ENCODE data around the gene RBFOX2. TPM values are rescaled to one million over a fixed set of nuclear protein-coding genes. Genes with fewer than 3 reads are reported as not detected.

The RBFOX2 gene
- total and polyA plus RNA-seq, 2 of the 13 experiments (the other 11 are each of a cell fraction or from before 2014, with no cell fraction given), result 37.3 to 40.4 TPM

- POLR2A ChIA-PET, result no interaction called here
- ATAC-seq (no peak), FAIRE-seq (no peak), DNase-seq (ENCODE audit: low spot score) (no peak)
- H3K27me3 ChIP-seq (ENCODE audit: control insufficient read depth in 1 of 2, insufficient read depth in 2 of 2, low read length in 2 of 2), result no peaks in the 10 kb centered on the region
- H3K9me3 ChIP-seq (ENCODE audit: low read length), result no peaks in the 10 kb centered on the region
- WGBS (ENCODE audit: low lambda C conversion rate), result 100% methylated on average over 1 of the region's 1 CpG
- no peak overlapping the region for H3K27ac ChIP-seq (ENCODE audit: extremely low read length, insufficient read depth, low read length)
- H3K36me3 ChIP-seq (replicated peaks in 1 of 2; ENCODE audit: control insufficient read depth in 1 of 2, insufficient read depth in 2 of 2, low read length in 2 of 2), result no peaks in the 10 kb centered on the region; a peak in 1 of 5 replicates
- in situ Hi-C loops (cut with HindIII; ENCODE audit: extremely low pct_ligation_motif_present, low pct_unique_long_range_greater_than_20kb) (no loop called here), intact Hi-C loops (cut with micrococcal nuclease; ENCODE audit: unreplicated experiment) (no loop called here)
- no peak overlapping the region for H3K4me3 ChIP-seq (replicated peaks in 1 of 3; ENCODE audit: insufficient read depth in 1 of 3, low read depth in 2 of 3, low read length in 3 of 3)
- H3K9ac ChIP-seq (ENCODE audit: insufficient read depth, low read depth, low read length), result no peak overlapping the region
- H4K20me1 ChIP-seq (ENCODE audit: insufficient read depth, low read length), result no peaks in the 10 kb centered on the region
- H3K4me1 ChIP-seq (ENCODE audit: insufficient read depth, low read length), result peaks cover 13% of the 10 kb centered on the region
- TF ChIP-seq ZNF644 (CRISPR knock-in tag; IDR thresholded peaks at IDR 0.05; ENCODE audit: low read depth) (no peak), ZNF674 (CRISPR knock-in tag; IDR thresholded peaks at IDR 0.05; ENCODE audit: low read depth) (no peak), ZNF10 (CRISPR knock-in tag; IDR thresholded peaks at IDR 0.05; ENCODE audit: borderline replicate concordance, low read depth) (no peak), CENPX (CRISPR knock-in tag; IDR thresholded peaks at IDR 0.05) (no peak), RNF219 (CRISPR knock-in tag; IDR thresholded peaks at IDR 0.05) (no peak), ZBED4 (CRISPR knock-in tag; IDR thresholded peaks at IDR 0.05; ENCODE audit: borderline replicate concordance) (no peak)
- H2AFZ ChIP-seq (ENCODE audit: low read length), result no peak overlapping the region
- H3K79me2 ChIP-seq (ENCODE audit: insufficient read depth, low read length), result peaks cover 12% of the 10 kb centered on the region
- CTCF ChIA-PET (ENCODE audit: low intra/inter-chr PET ratio, low total read pairs), result no interaction called here
- no peak overlapping the region for H3K4me2 ChIP-seq (ENCODE audit: low read depth, low read length)
- BruUV-seq (replicated peaks), result no TSS peak
Observed at GRCh38 chr22:35905894-35906293, 122.7 kb downstream of the RBFOX2 start.
